HepG2 (cell line): Measurements from ENCODE around the gene PGAP3. TPM values are rescaled to one million over a fixed set of nuclear protein-coding genes. Genes with fewer than 3 reads are reported as not detected.

Experiments used
- AGO2 ChIP-seq: fragments of 200-400 bp; formaldehyde crosslinking; optimal IDR thresholded peaks from 2 replicates; pipeline ENCODE3; 2017; ENCODE audit warnings: mild to moderate bottlenecking, low read depth, low read length, moderate library complexity
- ARID2 ChIP-seq: sonication (generic); formaldehyde crosslinking; IDR thresholded peaks from 2 replicates; pipeline ENCODE4 v1.8.1; 2022; ENCODE audit warnings: mild to moderate bottlenecking, missing genetic modification reagents, borderline replicate concordance
- CCAR2 ChIP-seq: fragments of 200-400 bp; formaldehyde crosslinking; optimal IDR thresholded peaks from 2 replicates; pipeline ENCODE3; 2018; ENCODE audit warnings: low read depth, mild to moderate bottlenecking, low read length, moderate library complexity
- HIVEP1 ChIP-seq: sonication (generic); formaldehyde crosslinking; IDR thresholded peaks from 2 replicates; pipeline ENCODE4 v1.4.0; 2020; ENCODE audit warnings: mild to moderate bottlenecking, missing genetic modification reagents
- LRRFIP1 ChIP-seq: sonication (generic); formaldehyde crosslinking; conservative IDR thresholded peaks from 2 replicates; pipeline ENCODE4 v1.4.0; 2020; ENCODE audit warnings: missing genetic modification reagents
- MYNN ChIP-seq: sonication (generic); formaldehyde crosslinking; IDR thresholded peaks from 2 replicates; pipeline ENCODE4 v1.4.0; 2020; ENCODE audit warnings: mild to moderate bottlenecking, low read depth, missing genetic modification reagents
- NR2C2 ChIP-seq: sonication (generic); formaldehyde crosslinking; IDR thresholded peaks from 2 replicates; pipeline ENCODE4 v1.4.0; 2020; ENCODE audit warnings: missing genetic modification reagents, mild to moderate bottlenecking, moderate library complexity, borderline replicate concordance
- PAXIP1 ChIP-seq: sonication (generic); formaldehyde crosslinking; conservative IDR thresholded peaks from 2 replicates; pipeline ENCODE4 v1.4.0; 2020; ENCODE audit warnings: mild to moderate bottlenecking, missing genetic modification reagents, moderate library complexity
- POLR2AphosphoS2 ChIP-seq: IDR thresholded peaks from 2 replicates; pipeline ENCODE4 v1.6.1; 2011; ENCODE audit warnings: low read depth, low read length, improper control_type of control experiment
- REST ChIP-seq, 2 experiments: IDR thresholded peaks; 2 replicates each; pipeline ENCODE4 v1.6.1; 2011 to 2012; ENCODE audit warnings: low read length in 2 of 2, borderline replicate concordance in 1 of 2, low read depth in 1 of 2, mild to moderate bottlenecking in 1 of 2, moderate library complexity in 1 of 2
- YEATS4 ChIP-seq: sonication (generic); formaldehyde crosslinking; IDR thresholded peaks from 2 replicates; pipeline ENCODE4 v1.4.0; 2020; ENCODE audit warnings: missing genetic modification reagents, borderline replicate concordance
- YY1 ChIP-seq: IDR thresholded peaks from 2 replicates; pipeline ENCODE4 v1.6.1; 2011; ENCODE audit warnings: low read length, low read depth, moderate library complexity, mild to moderate bottlenecking; ENCODE audit not compliant: insufficient read depth, insufficient replicate concordance
- ZNF12 ChIP-seq: sonication (generic); formaldehyde crosslinking; IDR thresholded peaks from 2 replicates; pipeline ENCODE4 v1.5.0; 2020; ENCODE audit warnings: missing genetic modification reagents
- ZNF749 ChIP-seq: sonication (generic); formaldehyde crosslinking; IDR thresholded peaks from 2 replicates; pipeline ENCODE4 v1.8.0; 2022; ENCODE audit warnings: mild to moderate bottlenecking, missing genetic modification reagents, moderate library complexity, borderline replicate concordance
- polyA plus RNA-seq, 8 experiments: library from polyadenylated mRNA; depleted of rRNA in 3 of 8; stranded (reverse) in 7 of 8; unstranded in 1 of 8; fragments of >200 nt; fragmentation: Illumina TruSeq in 4 of 8; extraction: Trizol in 4 of 8; gene quantifications; 2 replicates each; pipeline versions ENCODE4 v1.2.1 to v1.2.3, GENCODE V29; 2011 to 2016; ENCODE audit warnings: low read depth in 4 of 8, missing spikeins in 1 of 8, mixed read lengths in 1 of 8; ENCODE audit not compliant: insufficient read depth in 1 of 8
- total RNA-seq, 5 experiments: library from RNA; depleted of rRNA; stranded (reverse); fragments of >200 nt; fragmentation: Illumina TruSeq; extraction: Trizol; gene quantifications; 2 replicates each; pipeline ENCODE4 v1.2.3, GENCODE V29; 2016; ENCODE audit warnings: low read depth in 1 of 5
- TF ChIP-seq, protein P1 (sequence below): sonication (generic); formaldehyde crosslinking; conservative IDR thresholded peaks from 2 replicates; pipeline ENCODE4 v1.4.0; 2020; ENCODE audit warnings: missing genetic modification reagents

The PGAP3 gene
- total and polyA plus RNA-seq, 2 of the 13 experiments (the other 11 are each of a cell fraction or from before 2014, with no cell fraction given): 11.9 to 14.6 TPM

DNA sequence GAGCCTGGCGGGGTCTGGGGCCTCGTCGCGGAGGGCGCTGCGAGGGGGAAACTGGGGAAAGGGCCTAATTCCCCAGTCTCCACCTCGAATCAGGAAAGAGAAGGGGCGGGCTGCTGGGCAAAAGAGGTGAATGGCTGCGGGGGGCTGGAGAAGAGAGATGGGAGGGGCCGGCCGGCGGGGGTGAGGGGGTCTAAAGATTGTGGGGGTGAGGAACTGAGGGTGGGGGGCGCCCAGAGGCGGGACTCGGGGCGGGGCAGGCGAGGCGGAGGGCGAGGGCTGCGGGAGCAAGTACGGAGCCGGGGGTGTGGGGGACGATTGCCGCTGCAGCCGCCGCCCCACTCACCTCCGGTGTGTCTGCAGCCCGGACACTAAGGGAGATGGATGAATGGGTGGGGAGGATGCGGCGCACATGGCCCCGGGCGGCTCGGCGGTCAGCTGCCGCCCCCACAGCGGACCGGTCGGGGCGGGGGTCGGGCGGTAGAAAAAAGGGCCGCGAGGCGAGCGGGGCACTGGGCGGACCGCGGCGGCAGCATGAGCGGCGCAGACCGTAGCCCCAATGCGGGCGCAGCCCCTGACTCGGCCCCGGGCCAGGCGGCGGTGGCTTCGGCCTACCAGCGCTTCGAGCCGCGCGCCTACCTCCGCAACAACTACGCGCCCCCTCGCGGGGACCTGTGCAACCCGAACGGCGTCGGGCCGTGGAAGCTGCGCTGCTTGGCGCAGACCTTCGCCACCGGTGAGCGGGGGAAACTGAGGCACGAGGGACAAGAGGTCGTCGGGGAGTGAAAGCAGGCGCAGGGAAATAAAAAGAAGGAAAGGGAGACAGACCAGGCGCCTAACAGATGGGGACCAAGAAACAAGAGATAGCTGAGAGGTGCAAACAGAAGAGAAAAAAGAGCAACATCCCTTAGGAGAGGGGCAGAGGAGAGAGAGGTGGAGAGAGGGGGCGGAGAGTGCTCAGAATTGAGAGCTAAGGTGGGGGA, 19.6 kb downstream of the PGAP3 start, which contains the start of gene PNMT (continued):
- no peak for TF ChIP-seq AGO2
- peak; percentile 84; the same call in 1 of the 2 replicates for TF ChIP-seq MYNN (CRISPR knock-in tag)
- TF ChIP-seq HIVEP1 (CRISPR knock-in tag): no peak
- TF ChIP-seq CCAR2: no peak
- peak; percentile 62 for TF ChIP-seq YY1
- TF ChIP-seq, protein P1, sequence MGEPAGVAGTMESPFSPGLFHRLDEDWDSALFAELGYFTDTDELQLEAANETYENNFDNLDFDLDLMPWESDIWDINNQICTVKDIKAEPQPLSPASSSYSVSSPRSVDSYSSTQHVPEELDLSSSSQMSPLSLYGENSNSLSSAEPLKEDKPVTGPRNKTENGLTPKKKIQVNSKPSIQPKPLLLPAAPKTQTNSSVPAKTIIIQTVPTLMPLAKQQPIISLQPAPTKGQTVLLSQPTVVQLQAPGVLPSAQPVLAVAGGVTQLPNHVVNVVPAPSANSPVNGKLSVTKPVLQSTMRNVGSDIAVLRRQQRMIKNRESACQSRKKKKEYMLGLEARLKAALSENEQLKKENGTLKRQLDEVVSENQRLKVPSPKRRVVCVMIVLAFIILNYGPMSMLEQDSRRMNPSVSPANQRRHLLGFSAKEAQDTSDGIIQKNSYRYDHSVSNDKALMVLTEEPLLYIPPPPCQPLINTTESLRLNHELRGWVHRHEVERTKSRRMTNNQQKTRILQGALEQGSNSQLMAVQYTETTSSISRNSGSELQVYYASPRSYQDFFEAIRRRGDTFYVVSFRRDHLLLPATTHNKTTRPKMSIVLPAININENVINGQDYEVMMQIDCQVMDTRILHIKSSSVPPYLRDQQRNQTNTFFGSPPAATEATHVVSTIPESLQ (CRISPR knock-in tag): no peak
- TF ChIP-seq ZNF12 (CRISPR knock-in tag): no peak; the same call in 1 of the 2 replicates
- no peak for TF ChIP-seq ARID2 (CRISPR knock-in tag)
- 0 out of 2 replicates have a peak, but pooled peaks have one; percentile 37 for TF ChIP-seq PAXIP1 (CRISPR knock-in tag)
- peak; percentile 63 for TF ChIP-seq NR2C2 (CRISPR knock-in tag)
- no peak for TF ChIP-seq REST (IDR thresholded peaks at IDR 0.05; ENCODE audit: borderline replicate concordance in 1 of 2, low read depth in 1 of 2, low read length in 2 of 2)
- peak; percentile 82; the same call in 1 of the 2 replicates for TF ChIP-seq ZNF749 (CRISPR knock-in tag)
- TF ChIP-seq LRRFIP1 (CRISPR knock-in tag): no peak
- no peak for TF ChIP-seq POLR2AphosphoS2
- TF ChIP-seq YEATS4 (CRISPR knock-in tag): peak; percentile 77
